HG03064 (cell line): ENCODE results near the gene TIGAR.

Experiments used
- ATAC-seq: cut with Tn5 transposase; IDR thresholded peaks from one replicate; pipeline ENCODE4 v1.9.1; 2021; ENCODE audit warnings: low read depth; ENCODE audit not compliant: unreplicated experiment

TIGAR gene

DNA sequence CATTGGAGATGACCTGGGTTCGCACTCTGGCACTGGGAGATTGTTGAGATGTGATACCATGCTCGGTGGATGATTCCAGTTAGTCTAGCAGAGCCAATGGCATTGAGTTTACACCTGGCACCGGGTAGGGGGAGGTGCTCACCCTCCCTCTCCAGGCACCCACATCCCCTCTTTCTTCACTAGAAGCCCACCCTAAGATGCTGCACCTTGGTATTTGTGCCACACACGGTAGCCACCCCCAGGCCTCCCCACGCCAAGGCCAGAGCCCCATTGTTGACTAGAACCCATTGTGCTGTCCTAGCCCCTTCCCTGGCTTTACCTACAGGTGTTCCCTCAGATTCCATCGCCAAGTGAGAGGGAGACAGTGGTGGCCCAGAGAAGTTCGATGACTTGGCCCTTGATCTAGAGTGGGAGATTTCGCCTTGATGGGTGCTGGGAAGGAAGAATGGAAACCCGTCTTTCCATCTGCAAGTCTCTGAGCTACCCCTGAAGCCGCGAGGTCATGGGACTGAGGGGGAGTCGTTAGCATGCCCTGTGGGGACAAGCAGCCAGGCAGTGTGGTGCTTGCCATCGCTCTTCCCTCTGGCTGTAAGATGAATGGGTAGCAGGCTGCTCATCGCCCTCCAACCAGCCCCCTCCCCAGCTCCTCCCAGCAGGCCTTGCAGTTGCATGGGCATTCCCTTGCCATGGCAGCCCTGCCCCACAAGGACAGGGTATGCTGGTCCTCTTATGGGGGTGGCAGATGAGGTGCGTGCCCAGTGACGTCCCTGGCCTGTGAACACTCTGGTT lies 38.7 kb upstream of the TIGAR start:
- no peak for ATAC-seq

GRCh38 chr12:4282892-4283511 lies 38.0 kb upstream of the TIGAR start:
- no peak for ATAC-seq

- no peak for ATAC-seq
Measured at GRCh38 chr12:4283512-4284255, 37.3 kb upstream of the TIGAR start.

DNA sequence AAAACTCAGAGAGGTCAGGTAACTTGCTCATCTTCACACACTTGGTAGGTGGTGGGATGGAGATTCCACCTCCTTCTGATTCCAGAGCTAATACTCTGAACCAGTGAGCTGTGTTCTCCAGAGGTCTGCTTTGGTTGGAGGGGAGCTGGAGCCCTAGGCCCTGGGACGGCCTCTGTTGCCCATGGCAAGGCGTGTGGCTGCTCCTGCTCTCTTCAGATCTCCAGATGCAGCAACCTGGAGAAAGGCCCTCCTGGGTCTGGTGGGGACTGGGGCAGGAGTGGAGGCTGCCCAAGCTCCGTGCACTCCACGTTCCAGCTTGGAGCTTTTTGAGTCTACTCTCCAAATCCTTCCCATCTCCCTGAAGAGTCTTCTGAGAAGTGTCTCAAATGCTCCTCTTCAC lies 36.7 kb upstream of the TIGAR start:
- no peak for ATAC-seq

DNA sequence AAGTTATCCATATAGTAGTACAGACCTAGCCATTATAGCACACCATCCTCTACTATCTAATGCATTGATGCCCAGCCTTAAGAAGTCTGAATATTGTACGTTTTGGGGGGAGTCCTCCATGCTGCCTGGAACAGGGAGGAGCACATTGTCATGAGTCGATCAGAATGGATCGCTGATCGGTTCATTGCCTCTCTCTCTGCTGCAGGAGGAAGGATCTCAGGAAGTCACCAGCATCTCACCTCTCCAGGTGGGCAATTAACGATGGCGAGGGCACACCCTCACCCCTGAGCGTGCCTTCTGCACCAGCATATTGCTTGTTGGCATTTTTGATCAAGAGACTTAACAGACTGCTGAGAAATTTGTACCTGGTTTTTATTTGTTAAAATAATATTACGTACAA lies 35.9 kb upstream of the TIGAR start:
- no peak for ATAC-seq

DNA sequence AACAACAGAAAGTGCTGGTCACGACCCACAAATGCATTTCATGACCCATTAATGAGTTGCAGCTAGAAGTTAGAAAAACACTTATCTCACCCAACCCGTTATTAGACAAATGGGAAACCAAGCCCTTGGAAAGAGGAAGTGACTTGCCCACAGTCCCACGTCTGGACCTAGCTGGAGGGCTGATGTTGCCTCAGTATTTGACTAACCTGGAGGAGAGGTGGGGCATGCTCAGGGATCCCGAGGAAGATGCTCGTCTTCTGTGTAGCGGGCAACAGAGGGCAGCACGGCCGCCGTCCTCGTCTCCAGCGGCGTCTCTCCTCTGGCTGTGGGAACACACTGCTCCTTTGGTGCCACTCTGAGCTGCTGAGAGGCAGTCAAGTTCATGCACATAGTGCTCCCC lies 34.8 kb upstream of the TIGAR start:
- no peak for ATAC-seq

- no peak for ATAC-seq
Measured at GRCh38 chr12:4286771-4287317, 34.2 kb upstream of the TIGAR start.

DNA sequence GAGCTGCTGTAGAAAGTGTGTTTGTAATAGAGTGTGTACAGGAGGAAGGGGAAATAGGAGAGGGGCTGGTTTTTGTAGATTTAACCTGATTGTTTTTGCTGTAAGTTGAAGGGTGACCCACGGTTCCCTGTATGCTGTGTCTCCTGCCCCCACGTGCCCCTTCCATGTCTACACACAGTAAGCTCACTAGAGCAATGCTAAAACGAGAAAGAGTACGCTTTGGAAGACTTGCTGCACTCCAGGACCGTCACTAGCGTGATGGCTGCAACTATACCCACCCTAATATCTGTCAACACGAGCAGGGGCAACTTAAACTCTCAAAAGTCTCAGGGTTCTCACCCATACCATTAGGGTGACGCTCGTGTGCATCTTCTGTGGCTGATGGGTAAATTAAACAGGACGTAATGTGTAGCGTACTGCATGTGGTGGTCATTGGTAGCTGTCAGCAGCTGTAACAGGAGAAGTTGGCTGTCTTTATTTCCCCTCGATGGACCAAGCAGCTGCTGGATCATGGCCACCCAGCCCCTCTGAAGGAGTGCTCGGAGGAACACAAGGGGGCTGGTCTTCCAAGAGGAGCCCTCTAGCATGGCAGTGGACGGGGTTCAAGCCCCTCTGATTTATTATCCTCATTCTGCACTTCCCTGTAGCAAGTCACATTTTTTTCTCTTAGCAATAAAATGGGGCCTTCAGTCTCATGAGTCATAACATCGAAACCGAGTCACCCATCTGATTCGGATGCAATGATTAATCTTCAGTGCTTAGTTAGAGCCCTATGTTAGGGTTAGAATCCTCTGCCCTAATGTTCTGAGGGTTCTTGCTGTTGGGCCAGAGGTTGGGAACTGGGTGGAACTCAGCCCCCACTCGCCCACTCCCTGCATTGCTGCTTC lies 33.4 kb upstream of the TIGAR start:
- no peak for ATAC-seq

- ATAC-seq: no peak
Measured at GRCh38 chr12:4288296-4289131, 32.5 kb upstream of the TIGAR start.

DNA sequence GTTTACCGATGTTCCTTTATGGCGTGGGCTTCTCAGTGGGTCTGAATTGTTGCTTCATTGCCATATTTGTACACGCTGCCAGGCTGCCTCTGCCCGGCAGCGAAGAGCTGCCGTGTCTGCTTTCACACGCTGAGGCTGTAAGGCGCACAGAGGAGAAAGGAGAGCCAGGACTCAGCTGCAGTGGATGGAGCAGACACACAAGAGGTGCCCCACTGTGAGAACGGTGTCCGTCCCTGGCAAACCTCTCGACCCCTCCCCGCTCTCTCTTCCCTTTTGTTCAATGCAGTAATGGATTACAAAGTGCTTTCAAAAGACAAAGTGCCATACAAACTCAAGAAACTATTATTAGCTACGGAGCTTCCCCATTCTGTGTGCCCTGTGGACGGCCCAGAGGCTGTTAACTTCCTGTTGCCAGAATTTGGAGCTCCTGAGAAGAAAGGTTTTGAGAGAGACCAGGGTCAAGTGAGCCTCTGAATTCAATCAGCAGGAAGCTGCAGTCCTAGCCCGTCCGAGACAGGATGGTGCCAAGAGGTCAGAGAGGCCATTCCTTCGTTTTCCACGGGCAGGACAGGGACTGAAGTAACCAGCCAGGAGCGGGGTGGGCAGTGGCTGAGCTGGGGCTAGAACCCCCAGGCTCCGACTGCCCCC lies 31.7 kb upstream of the TIGAR start:
- ATAC-seq: no peak

DNA sequence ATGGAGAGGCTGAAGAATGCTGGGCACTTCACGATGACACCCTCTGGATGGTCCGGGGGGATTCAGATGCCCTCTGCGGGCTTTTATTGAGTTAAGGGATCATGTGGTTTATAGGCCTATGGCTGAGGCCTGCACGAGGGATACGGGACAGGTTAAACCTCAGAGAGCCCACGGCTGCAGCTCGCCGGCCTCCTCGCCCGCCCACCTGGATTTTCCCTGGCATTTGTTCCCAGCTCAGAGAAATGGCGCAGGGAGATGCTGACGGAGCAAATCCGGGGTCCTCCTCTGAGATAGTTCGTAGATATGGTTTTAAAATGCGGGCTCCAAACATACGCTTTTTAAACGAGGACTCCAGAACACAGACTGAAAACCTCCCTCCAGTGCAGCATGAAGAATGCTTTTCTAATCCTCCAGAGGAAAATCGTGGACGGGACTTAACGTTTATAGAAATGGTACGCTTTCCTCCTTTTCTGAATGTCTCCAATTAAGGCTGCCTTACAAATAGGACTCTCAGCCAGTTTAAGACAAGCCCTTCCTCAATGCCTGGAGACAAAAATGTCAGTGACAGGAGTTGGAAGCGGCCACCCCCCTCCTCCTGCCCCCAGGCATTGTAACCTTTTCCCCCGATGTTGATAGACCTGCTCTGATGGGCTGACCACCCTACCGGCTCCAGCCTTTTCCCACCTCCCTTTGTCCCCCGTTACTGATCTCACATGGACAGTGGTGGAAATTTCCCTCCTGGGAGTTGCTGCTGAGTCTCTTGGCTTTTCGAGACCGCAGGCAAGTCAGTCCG lies 30.8 kb upstream of the TIGAR start:
- ATAC-seq: no peak

DNA sequence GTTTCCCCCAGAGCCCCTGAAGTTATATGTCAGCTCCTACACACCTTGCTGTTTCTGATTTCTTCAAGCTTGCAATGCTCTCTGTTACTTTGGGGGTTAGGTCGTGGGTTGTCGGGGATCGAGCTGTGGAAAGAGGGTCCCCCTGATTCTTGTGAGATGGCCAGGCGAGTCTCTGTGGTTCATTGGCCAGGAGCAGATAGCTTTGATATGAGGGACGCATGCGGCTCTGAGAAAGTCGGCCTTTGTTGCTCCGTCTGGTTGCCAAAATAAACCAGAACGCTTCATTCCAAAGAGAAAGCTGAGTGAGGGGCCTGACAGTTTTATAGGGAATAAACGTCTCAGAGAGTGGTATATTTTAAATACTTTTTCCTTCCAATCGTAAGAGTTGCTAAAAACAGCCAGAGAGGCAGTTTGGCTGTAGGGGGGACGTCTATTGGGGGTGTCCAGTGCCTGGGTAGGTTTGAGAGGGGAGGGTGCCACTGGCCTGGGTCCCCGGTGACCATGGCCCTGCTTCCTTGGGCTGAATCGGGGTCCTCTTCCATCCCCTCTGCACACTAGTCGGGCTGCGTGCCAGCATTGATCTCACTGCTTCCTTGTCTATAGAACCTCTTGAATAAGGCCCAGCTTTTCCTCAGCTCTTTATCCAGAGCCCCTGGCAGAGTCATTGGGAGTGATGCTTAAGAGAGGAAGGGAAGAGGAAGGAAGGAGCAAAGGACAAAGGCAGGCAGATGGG lies 28.5 kb upstream of the TIGAR start:
- no peak for ATAC-seq

DNA sequence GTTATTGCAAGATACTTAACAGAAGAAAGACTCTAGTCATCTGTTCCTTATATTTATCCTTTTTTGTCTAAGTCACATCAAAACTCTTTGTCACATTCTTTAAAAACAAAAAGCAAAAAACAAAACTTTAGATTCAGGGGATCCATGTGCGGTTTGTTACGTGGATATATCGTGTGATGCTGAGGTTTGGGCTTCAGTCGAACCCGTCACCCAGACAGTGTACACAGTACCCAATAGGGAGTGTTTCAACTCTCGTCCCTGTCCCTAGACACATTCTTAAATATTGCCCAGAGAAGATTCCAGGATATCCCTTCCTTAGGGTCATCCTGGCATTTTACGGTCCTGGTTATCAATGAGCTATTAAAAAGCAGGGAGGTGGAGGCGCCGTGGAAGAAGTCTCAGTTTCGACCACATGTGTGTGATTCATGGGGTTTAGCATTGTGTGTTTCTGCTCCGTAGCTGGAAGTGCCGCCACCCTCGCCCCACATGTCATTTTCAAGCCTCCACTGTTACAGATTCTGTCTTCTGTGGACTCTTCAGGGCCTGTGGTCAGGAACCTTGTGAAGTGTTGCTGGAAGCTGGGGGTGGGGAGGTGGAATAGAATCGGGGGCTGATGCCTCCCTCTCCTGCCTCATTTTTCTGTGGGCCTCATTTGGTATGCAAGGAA lies 27.6 kb upstream of the TIGAR start:
- no peak for ATAC-seq

DNA sequence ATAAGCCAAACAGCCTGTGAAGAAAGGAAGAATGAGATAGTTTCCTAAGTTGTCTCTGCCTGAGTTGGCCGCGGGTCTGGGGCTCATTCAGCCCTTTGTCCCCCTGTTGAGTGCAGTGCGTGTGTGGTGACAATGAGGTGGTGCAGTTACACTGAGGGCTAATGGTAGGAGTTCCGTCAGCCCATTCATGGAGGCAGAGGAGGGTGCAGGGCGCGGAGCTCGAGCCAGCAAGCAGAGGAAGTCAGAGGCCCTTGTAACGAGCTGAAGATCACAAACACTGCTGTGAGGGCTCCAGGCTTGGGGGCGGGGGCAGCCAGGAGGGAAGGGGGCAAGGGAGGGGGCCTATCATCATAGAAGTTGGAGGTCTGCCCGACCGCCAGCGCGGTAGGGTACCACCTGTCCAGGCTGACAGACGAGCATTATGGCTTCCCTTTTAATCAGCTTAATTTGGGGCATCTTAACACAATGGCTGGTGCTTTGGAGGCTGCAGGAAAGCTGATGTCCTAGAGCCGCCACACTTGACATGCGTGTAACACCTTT lies 27.0 kb upstream of the TIGAR start:
- no peak for ATAC-seq

DNA sequence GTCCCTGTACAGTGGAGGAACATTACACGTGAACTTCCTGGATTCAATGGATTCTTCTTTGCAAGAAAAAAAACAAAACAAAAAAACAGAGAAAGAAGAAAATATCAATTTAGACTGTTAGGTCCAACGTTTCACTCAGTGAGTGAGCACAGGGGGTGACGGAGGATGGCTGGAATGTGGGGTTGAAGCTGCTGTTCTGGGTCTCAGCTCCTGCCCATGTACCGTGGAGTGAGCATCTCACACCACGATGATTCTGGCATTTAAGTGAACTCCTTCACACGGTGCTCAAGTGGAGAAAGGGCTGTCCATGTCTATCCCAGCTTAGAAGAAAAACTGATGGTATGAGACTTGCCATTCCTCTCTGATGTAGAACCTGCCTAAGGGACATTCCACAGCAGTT lies 24.3 kb upstream of the TIGAR start:
- ATAC-seq: no peak

GRCh38 chr12:4297617-4298016 lies 23.4 kb upstream of the TIGAR start:
- ATAC-seq: no peak

DNA sequence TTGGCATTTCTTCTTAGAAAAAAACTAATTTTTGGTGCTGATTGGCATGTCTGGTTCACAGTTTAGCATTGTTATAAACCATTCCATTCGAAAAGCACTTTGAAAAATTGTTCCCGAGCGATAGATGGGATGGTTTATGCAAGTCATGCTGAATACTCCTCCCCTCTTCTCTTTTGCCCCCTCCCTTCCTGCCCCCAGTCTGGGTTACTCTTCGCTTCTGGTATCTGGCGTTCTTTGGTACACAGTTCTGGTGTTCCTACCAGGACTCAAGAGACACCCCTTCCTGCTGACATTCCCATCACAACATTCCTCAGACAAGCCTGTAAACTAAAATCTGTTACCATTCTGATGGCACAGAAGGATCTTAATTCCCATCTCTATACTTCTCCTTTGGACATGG lies 20.1 kb upstream of the TIGAR start:
- ATAC-seq: no peak
